Activated T-cell treated with anti-CD3 and anti-CD28 coated beads for 48 hours (primary cell): Measurements from ENCODE around the gene CACNA1E.
"Not testable (repeated sequence)": the region's sequence is repeated elsewhere in the genome, so short reads cannot be mapped to it uniquely, and the experiment has no call there.

Experiments
- DNase-seq: peaks from one replicate; pipeline ENCODE4 v3.0.0-alpha.2; 2020; ENCODE audit warnings: low read depth

Gene CACNA1E

DNA sequence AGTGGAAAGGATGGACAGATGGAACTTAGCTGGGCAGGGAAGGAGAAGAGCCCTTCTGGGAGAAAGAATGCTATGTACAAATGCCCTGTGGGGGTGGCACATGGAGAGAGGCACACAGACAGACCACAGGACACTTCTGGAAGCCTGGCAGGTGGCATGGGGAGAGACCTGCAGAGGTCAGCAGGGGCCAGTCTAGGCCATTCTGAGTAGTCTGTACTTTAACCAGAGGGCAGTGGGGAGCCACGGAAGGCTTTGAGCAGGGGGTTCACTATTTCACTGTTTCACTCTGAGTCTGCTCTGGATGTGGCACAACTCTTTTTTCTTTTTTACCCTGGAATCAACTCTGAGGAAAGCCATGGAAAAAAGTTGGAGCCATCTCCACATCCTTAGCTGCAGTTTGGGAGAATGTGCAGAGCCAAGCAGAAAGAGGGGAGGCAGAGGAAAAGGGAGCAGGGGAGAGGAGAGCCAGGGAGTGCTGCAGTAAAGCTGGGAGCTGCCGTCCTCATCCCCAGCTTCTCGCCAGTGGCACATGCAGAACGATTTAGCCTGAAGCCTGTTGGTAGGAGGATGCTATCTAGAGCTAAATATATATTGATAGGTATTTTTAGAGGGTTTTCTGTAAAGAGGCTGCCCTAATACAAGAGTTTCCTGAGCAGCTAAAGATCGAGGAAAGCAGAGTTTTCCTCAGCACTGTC, 34.0 kb downstream of the CACNA1E start:
- DNase-seq, result no peak

DNA sequence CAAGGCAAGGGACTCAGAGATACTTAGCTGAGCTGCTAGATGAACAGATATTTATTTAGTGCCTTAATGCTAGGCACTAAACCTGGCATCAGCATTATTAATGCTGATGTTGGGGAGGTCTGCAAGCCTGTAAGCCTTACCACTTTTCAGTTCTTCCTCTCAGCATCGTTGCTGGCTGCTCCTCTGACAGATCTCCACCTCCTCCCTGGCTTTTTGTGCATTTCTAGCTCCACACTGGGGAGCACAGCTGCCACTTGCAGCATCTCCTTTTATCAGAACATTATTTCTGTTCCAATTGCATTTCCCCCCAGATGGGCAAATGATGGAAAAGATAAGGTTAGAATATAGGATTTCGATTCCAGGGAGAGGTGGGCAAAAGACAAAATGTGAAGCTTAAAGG, 34.8 kb downstream of the CACNA1E start:
- DNase-seq, result no peak

DNA sequence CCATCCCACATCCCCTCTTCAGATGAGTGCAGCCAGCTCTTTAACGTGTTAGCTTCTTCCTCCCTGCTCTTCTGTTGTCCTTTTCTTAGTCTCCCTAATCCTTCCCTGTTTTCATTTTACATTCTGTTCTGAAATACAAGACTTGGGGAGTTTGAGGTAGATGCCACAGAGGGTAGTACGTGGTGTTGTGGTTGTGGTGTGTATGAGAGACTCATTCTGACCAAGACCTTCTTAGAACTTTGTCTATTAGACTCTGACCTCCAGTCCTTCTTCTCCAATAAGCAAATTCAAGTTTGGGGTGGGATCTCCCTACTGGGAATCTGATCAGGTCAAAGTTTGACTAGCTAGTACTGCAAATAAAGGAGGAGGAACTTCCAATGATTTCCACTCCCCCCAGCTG, 39.5 kb downstream of the CACNA1E start:
- no peak for DNase-seq

DNA sequence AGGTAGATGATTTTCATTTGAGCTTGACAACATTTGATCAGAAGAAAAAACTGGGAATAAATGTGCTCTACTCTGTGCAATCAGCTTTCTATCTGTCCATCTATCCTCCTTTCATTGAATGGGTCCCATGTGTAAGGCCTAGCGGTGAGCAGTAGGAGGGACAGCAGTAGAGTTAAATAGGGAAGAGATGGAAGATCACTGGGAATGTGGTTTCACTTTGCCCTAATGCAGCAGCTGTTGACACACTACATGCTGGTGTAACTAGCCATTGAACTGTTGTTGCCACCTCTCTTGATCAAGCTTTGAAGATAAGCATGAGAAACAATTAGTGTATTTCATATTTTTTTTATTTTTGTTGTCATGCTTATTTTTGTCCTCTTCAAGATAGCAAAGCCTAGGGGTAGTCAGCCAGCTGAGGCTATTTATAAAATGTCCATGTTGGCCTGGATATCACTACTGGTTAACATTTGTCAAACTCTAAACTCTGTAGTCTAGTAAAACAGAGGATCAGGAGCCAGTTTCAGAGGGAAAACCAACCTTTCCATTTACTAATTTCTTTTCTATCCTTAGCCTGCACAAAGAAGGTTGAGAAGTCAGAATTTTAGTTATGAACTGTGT, 41.9 kb downstream of the CACNA1E start:
- DNase-seq, result no peak

DNA sequence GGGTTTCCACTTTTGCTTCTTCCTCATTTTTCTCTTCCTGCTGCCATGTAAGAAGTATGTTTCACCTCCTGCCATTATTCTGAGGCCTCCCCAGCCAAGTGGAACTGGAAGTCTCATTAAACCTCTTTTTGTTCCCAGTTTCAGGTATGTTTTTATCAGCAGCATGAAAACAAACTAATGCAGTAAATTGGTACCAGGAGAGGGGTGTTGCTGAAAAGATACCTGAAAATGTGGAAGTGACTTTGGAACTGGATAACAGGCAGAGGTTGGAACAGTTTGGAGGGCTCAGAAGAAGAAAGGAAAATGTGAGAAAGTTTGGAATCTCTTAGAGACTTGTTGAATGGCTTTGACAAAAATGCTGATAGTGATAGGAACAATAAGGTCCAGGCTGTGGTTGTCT, 44.9 kb downstream of the CACNA1E start:
- DNase-seq, result not testable (repeated sequence)

DNA sequence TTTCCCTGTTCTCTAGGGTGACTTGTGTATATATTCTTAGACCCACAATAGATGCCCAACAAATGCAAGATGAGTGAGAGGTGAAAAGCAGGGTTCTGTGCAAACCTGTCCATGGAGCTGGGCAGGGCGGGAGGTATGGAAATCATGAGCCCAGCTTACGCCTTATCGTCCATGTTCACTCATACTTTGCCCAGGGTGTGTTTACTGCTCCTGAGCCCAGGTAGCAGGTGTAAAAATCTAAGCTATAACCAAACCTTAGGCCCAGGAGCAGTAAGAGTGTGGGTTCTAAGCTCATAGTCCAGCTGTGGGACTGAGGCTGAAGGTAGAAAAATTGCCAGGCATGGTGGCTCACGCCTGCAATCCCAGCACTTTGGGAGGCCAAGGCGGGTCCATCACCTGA, 48.1 kb downstream of the CACNA1E start:
- no peak for DNase-seq

DNA sequence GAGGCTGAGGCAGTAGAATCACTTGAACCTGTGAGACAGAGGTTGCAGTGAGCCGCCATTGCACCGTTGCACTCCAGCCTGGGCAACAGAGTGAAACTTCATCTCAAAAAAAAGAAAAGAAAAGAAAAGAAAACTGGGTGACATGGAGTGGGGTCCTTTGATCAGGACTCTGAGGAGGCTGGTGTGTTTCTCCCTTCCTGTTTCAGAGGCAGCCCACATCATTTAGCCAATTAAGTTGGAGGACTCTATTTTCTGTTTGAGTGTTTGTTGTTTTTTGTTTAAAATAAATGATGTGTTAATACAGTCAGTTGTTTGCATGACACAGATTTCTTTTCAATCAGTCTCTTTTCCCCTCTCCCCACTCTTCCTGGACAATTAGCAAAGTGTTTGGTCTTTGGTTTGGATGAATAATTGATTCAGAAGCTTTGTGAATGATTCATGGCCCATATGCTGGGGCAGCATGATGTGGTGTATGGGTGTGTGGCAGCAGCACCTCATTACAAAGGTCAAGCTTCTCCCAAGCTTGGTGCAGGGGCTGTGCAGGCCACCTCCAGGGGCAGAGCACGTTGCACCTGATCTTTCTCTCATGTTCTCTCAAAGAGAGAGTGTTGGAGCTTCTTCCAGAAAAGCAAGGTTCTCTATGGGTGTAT, 48.8 kb downstream of the CACNA1E start:
- DNase-seq, result no peak

DNA sequence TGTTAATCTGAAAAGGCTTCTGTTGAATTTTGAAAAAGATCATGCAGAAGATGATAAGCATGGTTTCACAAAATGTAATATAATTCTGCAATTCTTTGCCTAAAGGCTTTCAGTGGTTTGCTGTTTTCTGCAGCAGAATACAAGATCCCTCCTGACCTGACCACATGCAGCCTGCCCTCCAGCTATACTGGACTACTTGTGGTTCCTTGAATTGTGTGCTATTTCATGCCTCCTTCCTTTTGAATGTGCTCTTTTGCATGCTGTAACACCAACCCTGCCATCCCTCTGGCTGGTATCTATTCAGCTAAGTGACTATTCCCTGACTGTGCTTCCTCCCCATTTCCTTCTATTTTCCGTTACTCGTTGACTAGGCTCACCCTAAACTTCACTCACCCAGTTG, 55.5 kb downstream of the CACNA1E start:
- no peak for DNase-seq

DNA sequence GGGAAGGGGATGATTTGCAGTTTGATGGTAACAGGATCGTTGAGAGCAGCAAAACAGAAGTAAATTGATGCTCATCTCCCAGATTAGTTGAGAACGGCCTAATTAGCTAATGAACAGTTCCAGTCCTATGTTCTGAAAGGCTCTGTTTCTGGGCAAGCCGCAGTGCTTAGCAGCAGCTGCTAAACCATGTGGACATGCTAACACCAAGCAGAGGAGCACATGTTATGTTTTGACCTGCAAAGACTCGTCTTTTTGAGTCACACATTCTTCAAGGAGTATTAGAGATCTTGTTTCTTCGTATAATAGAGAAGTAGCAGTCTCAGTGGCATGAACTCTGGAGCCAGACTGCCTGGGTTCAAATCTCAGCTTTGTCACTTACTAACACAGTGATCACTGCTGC, 58.1 kb downstream of the CACNA1E start:
- no peak for DNase-seq

DNA sequence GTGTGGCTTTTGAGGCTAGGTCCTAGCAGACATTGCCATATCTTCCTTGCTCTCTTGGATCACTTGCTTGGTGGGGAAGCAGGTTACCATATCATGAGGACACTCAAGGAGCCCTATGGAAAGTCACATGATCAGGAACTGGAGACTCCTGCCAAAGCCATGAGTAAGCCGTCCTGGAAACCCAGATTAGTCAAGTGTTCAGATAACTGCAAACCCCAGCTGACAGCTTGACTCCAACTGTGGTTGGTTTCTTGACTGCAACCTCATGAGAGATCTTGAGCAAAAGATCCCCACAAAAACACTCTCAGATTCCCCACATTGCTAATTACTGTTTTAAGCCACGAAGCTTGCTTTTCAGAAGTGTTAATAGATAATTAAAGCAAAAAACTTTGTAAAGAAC, 58.6 kb downstream of the CACNA1E start:
- no peak for DNase-seq

DNA sequence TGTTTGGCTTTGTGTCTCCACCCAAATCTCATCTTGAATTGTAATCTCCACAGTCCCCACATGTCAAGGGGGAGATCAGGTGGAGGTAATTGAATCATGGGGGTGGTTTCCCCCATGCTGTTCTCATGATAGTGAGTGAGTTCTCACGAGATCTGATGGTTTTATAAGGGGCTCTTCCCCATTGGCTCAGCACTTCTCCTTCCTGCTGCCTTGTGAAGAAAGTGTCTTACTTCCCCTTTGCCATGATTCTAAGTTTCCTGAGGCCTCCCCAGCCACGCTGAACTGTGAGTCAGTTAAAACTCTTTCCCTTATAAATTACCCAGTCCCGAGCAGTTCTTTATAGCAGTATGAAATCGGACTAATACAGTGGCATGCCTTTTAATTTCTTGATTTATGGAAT, 59.1 kb downstream of the CACNA1E start:
- DNase-seq, result not testable (repeated sequence)

DNA sequence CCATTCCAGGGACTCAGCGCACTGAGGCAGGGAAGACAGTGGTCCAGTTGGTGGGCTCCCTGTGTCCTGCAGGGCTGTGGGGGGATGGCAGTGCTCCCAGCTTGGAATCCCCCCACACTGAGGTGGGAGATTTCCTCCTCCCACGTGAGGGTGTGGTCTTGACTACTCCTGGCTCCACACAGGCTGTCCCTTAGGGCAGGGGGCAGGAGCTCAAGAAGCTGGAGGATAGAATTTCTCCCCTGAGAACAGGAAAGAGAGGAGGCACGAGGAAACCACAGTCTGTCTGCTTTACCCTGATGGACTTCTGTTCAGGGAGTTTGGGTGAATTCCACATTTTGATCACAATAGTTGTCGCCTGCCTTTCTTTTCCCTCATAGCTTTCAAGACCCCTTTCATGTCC, 62.1 kb downstream of the CACNA1E start:
- DNase-seq, result no peak

DNA sequence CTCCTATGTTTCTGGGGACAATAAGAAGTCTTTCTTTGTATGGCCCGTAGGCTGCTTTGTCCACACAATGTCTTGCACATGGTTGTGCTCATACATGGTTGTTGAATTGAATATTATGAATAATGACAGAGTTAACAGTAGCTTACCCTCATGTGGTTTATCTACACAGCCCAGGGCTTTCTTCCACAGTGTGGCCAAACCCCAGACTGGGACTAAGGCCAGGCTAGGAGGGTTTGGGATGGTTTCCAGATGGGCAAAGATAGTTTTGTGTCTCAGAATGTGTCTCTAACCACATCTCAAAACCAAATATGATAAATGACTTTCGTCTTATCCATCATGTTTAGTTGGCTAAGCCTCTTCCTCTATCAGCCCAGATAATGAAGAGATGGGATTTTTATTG, 65.2 kb downstream of the CACNA1E start:
- no peak for DNase-seq

DNA sequence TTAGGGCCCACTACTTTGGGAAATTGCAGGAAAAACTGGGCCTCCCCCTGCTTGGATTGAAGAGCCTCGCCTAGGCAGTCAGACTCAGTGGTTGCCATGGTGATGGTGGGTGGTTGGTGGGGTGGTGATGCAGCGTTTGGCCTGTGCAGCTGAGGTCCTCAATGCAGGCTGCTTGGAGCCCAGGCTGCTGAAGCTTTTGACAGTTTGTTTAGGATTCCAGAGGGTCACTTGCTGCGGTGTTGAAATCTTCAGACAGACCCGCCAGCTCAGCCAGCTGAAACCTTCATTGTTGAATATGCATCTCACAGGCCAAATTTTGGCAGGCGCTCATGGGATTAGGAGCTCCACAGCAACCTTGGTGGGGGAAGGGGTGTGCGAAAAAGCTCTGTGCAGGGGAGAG, 67.9 kb downstream of the CACNA1E start:
- DNase-seq, result no peak

DNA sequence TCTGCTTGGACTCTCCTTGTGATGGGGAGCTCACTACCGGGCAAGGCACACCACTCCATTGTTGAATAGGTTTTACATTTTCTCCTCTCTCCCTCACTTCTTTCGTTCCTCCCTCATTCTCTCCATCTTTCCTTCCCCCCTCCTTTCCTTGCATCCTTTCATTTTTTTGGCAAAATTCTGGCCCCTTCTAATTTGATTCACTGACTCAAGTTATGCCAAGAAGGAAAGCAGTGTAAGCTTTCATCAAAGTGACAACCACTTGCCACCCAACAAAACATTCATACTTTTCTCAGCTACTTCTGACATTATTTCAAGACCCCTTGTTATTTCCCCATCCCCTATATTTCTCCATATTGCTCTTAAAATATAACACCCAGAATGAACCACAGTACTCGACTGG, 68.4 kb downstream of the CACNA1E start:
- DNase-seq, result no peak

DNA sequence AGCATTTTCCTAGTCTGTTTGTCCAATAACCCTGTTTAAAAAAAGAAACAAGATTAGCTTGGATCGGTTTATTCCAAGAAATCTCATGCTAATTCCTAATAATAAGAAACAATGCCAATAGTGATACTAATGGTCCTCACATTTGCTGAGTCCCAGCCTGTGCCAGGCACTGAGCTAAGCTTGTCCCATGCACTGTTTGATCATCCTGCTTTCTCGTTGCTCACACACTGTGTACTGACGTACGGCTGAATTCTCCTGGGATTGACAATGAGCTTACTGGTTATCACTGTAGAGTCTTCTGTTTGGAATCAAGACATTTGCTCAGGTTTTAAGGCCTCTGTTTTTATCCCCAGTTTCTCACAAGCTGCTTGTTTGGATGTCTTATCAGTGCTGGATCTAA, 71.1 kb downstream of the CACNA1E start:
- DNase-seq, result no peak

DNA sequence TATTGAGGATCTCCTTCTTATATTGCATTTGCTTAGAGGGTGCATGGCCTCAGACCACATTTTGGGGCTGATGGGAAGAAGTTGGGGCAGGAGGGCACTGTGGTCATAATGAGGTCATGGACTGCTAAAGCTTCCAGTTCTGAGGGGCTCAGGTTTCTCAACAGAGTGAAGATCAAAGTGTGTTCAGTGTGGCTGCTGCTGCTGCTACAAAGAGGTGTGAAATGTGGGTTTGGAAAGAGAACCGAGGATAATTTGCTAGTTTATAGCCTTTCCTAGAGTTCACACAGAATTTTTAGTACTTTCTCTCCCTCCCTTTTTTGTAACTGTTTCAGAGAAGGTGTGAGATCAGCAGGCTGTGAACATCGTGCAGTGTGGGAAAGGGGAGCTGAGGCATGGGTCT, 73.3 kb downstream of the CACNA1E start:
- no peak for DNase-seq

DNA sequence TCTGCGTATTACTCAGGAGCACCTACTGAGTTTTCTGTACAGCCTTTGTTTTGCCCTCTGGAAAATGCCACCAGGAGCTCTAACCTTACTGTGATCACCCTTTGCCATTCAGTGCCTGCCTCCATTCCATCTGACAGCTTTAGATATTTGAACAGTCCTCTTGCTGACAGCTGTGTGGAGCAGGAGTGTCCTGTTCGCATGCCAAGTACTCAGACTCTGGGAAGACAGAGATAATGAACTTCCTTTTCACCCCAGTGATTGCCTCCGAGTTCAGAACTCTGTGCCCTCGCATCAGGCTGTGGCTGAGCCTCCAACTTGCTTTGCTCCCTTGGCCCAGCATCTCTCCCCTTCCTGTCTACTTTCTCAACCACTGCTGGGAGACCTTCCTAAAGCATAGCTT, 74.0 kb downstream of the CACNA1E start:
- no peak for DNase-seq

DNA sequence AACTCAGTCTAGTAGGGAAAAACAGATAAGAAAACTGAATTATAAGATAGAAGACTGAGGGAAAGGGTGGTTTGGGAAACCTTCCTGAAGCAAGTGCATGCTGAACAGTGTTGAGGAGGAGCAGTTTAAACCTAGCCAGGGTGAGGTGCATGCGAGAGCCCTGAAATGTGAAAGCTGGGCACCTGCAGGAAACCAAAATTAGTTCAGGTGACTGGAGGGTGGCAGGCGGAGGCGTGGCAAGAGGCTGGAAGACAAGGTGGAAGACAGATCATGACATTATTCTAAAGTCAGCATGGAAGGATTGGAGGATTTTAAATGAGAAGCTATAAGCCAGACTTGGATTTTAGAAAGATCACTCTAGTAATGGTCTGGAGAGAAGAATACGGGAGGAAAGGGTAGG, 75.1 kb downstream of the CACNA1E start:
- no peak for DNase-seq

DNA sequence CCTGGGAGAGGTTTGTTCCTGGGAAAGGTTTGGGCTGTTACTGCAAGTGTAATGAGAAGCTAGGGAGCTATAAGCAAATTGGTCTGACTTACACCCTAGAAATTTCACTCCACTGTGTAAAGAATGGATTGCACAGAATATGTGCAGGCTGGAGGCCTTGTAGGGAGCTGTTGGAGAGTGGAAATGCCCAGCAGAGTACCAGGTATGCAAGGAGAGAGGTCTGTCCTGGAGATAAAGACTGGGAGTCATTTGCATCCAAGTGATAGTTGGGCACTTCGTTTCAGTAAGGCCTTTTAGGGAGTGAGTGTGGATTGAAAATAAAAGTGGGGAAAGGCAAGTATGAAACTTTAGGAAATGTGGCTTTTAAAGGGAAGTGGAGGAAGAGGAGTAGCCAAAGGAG, 75.8 kb downstream of the CACNA1E start:
- DNase-seq, result no peak

DNA sequence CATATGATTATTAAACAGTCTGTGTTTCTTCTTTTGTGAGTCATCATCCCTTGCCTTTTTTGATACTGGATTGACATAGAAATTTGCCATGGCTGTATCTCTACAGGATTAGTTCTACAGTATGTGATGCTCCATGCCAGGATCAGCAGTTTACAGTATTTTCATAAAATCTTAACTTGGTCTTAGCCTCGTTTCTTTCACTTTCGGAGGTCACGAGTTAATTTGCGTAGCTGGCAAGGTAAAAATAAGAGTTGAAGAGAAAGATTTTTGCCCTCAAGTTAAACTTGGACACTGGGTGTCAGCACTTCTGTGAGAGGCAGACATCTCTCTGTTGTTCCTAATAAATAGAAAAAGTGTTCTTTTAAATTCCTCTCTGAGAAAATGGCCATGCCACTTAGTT, 79.1 kb downstream of the CACNA1E start:
- DNase-seq, result no peak

DNA sequence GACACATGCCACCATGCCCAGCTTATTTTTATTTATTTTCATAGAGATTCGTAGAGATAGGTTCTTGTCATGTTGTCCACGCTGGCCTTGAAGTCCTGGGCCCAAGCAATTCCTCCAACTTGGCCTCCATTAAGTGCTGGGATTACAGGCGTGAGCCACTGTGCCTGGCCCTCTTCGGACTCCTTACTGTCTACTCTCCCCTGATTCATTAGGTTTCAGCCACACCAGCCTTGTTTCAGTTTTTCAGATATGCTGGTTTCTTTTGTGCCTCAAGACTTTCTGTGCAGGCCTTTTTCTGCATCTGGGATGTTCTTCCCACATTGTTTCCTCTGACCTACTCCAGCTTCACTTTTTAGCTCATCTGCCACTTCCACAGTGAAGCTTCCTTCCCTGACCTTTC, 85.4 kb downstream of the CACNA1E start:
- DNase-seq, result no peak

DNA sequence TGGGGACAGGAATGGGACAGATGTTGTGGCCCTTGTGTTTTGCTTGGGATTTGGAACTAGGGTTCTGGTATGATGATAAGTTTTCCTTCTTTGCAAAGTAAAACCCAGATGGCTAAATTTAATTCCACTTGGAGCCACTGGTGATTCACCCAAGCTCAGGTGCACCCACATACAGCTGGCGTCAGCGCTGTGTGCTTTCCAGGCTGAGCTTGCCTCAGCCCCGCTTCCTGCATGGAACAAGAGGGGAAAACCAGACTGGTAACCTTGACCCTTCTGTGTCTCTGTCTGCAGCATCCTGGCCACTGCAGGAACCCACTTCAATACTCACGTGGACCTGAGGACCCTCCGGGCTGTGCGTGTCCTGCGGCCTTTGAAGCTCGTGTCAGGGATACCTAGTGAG, 94.2 kb downstream of the CACNA1E start:
- no peak for DNase-seq

DNA sequence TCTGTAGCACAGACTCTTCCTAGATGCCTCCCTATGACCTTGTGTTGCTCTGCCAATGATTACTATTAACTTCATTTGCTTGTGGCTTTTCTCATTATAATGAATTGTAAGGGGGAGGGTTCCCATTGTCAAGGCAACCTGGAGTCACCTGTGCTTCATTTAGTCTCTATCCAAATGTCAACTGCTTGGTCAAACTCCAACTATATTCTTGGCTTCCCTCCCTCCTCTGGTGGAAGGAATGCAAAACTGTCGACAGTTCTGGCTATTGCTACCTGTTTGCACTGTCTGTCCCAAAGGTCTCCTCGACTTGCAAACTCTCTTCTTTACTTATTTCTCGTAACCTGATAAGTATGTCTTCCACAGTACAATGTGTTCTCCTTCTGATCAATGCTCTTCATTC, 100.3 kb downstream of the CACNA1E start:
- DNase-seq, result no peak
